ENCODE results near the gene ADIPOR1.

ADIPOR1 gene

DNA sequence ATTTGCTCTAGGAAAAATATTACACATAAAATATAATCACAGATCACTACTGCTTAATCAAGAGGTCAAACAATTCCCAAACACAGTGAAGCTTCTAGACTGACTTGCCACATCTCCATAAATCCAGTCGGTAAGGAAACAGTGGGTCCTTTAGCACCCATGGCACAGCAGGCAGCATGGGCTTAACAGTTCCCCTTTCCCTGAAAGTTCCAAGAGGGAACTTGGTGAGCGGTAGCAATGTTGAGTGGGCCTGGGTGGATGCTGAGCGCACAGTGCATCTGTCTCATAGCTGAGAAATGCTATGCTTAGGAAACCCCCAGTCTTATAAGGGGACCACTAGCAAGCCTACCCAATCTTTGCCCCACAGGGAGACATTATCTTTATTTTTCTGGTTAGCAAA is 16.7 kb upstream of the ADIPOR1 start:
- in situ Hi-C loops (cut with HindIII; ENCODE audit: low sequenced_read_pairs): no loop called here

DNA sequence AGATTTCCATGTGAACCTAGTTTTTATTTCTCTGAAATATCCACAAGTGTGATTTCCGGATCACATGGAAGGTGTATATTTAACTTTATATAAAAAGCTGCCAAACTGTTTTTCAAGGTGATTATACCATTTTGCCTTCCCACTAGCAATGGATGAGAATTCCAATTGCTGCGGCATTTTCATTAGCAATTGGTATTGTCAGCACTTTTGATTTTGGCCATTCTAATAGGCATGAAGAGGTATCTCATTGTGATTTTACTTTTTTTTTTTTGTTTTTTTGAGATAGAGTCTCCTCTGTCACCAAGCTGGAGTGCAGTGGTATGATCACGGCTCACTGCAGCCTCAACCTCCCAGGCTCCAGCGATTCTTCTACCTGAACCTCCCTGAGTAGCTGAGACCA is 13.9 kb upstream of the ADIPOR1 start:
- in situ Hi-C loops (cut with HindIII; ENCODE audit: low sequenced_read_pairs): no loop called here

DNA sequence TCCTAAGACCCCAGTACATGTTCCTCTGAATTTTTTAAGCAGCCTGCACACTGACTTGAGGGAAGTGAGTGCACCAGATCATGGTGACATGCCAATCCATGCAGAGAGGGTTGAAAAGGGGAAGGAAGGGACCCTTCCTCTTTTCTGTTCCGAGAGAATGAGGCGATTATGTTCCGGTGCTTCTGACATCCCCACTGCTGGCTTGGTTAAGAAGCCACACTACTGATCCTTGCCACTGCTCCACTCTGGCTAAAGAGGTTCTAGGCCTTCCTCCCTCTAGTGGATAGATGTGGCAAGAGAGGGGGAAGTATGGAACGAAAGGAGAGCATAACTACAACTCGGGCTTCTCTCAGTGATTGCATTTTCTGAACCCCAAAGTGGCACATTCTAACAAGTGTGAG is 10.8 kb upstream of the ADIPOR1 start:
- in situ Hi-C loops (cut with HindIII; ENCODE audit: low sequenced_read_pairs): no loop called here

DNA sequence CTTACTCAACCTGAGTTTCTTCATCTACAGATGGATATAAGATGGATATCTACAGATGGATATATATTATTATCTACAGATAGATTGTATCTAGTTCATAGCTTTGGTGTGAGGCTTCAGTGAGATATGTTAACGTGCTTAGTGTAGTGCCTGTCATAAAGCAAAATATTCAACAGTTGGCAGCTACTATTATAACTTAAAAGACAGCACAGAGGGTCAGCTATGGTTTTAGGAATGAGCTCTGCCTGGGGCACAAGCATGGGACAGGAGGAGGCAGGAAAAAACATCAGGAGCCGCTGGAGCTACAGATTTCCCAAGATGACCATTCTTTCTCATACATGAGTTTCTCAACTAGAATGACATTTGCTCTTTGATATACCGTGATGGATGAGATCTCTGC is 10.2 kb upstream of the ADIPOR1 start:
- in situ Hi-C loops (cut with HindIII; ENCODE audit: low sequenced_read_pairs): no loop called here

DNA sequence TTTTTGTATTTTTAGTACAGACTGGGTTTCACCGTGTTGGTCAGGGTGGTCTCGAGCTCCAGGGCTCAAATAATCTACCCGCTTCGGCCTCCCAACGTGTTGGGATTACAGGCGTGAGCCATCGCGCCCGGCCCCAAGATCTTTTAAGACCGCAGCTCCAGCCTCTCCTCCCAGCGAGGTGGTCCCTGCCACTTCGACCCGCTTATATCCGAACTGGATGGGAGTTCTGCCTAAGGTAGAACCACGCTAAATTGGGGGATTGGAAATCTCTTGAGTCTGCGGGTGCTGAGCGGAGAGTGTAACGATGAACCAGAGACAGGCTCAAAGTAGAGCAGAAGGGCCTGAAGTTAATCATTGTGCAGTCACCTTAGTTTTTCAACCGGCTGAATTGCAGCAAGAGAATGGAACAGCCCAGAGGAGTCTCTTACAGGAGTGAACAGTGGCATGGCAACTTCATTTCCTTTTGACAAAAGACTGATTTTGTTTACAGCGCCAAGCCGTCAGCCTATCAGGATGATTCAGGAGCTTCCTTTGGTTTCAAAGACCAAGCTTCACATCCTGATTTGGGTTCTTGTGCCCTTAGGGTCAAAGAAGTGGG is 9.7 kb upstream of the ADIPOR1 start:
- in situ Hi-C loops (cut with HindIII; ENCODE audit: low sequenced_read_pairs): no loop called here

DNA sequence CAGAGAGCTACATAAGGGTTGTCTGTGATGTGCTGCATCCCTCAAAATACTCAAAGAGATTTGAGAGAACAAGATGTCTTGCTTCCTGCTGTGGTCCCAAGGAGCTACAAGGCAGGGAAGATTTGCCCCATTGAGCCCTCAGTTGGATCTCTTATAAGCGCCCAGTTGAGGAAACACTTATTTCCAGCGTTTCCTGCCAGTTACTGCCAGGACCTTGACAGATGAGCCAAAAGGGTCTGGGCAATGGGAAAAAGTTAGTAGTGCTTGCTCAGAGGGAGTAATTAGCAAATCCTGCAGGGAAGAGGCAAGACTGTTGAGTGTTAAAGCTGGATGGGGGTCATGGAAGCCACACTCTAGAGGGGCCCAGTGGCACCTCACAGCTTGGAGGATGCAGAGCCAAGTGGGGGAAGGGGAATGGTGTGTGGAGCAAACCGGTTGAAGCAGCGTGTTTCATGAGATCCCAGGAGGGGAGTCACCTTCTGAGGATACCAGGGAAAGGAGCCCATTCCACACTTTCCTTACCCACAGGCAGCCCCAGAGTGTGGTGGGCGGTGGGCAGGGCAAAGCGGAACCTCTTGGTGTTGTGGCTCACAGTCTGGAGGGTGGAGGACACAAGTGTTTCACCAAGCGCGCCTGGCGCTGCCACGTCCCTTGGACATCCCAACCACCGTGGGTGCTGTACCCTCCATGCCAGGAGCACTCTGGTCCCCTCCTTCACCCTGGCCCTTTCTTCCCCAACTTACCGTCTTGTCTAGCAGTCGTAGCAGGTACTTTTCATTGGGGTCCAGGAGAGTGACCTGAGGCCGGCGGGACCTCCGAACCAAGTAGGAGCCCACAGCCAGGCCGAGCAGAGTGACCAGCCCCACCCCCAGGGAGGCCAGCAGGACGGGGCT is 8.1 kb upstream of the ADIPOR1 start:
- in situ Hi-C loops (cut with HindIII; ENCODE audit: low sequenced_read_pairs): no loop called here

DNA sequence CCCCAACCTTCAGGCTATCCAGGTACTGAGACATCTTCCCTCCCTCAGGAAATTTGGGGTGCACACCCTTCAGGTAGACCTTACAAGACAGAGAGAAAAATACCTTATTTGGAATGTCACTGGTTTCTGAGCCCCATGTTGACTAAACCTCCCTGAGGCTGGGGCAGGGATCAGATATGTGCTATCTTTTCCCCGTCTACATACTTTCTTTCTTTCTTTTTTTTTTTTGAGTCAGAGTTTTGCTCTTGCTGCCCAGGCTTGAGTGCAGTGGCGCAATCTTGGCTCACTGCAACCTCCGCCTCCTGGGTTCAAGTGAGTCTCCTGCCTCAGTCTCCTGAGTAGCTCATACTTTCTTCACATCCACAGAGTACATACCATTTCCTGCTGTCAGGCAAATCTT is 7.3 kb upstream of the ADIPOR1 start:
- in situ Hi-C loops (cut with HindIII; ENCODE audit: low sequenced_read_pairs): no loop called here

DNA sequence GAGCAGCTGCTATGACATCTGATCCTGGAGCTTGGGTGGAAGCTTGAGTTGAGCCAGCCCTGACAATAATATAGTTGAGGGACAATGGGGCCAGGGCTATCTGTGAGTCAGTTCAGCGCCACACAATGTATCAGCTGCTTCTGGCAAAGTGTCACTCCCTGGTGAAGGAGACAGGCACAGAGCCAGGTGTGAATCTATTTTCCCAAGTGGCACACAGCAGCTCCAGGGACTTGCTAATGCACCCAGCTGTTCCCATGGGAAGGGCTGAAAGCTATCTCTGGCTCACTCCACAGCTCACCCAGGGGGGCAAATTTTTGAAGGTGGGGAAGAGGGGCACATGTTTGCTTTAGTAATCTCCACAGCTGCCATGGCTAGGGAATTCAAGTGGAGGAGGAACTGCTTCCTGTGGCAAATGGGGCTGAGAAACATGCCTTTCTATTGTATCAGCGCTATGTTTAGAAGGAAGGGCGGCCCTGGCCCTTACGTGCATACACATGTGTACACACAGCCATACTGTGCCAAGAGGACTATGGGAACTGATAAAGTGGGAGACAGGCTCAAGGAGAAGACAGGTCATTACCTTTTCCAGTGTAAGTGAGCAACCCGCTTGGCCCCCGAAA is 6.8 kb upstream of the ADIPOR1 start:
- in situ Hi-C loops (cut with HindIII; ENCODE audit: low sequenced_read_pairs): no loop called here

DNA sequence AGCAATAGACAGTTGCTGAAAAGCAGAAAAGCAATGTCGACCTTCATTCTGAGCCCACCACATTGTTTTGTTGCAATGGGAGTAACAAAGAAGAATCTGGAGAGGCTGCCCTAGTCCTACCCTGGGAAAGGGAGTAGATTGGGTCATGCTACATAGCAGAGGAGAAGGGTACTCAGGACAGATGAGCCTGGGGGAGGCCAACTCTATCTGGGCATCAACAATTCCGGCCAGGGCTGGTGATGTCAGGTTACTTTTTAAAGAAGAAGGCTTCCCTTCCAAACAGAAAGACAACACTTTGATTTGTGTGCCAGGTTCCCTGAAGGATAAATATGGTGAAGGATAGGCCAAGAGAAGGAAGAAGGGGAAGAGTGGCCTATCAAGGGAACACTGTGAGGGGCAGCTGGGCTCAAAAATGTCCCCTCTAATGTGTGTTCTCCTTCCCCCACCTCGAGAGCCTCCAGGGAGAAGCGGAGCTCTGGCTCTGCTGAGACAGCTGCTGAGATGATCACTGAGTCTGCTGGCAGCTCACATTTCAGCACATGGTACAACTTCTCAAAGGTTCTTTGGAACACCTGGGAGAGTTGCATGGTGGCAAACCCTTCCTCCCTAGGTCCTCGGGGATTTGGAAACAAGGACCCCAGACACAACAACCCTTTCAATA is 3.2 kb upstream of the ADIPOR1 start:
- in situ Hi-C loops (cut with HindIII; ENCODE audit: low sequenced_read_pairs): no loop called here

DNA sequence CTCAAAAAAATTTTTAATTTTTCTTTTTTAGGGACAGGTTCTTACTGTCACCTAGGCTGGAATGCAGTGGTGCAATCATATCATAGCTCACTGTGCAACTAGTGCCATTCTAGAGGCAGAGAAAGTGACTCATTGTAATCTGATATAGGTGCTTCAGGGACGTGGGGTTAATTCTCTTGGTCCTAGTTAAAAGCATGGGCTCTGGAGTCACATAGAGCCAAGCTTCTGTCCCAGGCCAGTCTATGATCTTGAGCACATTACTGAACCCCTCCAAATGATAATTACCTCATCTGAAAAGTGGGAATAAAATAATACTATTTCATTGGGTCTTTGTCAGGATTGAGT is 1.1 kb upstream of the ADIPOR1 start:
- in situ Hi-C loops (cut with HindIII; ENCODE audit: low sequenced_read_pairs): no loop called here

DNA sequence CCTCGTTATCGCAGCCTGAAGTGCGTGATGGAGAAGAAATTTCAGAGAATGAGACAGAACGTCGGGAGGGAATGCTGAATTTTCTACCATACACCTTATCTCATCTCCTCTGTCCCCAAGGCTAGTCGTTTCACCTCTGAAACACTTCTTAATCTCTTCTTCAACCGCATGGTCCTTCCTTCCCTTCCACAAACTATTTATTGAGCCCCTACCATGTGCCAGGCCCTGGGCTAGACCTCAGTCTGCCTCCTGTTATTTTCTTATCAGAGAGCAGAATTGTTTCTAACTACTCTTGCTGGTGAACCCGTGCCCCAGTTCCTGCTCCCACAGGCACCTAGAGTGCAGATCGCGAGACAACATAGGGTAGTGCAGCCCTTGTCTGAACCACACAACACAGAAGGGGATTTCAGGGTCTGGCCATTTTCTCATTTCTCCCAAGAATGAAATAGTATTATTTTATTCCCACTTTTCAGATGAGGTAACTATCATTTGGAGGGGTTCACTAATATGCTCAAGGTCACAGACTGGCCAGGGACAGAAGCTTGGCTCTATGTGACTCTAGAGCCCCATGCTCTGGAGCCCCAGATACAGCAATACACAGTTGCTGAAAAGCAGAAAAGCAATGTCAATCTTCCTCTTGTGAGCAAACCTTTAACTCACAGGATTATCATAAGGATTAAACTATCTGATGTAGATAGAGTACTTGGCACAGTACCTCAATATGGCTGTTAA is 598 bp upstream of the ADIPOR1 start:
- in situ Hi-C loops (cut with HindIII; ENCODE audit: low sequenced_read_pairs): no loop called here

DNA sequence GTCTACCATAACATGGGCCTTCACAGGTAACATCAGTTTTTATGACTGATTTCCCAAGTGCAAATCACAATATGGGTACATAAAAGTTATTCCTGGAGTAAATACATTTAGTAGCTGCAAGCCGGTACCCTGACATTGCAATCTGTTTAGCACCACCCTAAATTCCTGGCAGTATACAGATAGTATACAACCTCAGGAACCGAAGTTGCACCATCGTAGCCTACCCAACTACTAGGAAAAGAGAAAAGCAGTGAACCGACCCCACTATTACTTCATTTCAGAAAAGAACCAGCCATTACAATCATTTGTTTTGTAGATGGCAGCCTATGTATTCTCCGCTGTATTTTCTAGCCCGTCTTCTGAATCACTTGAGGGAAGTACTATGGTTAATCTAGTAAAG is 1.1 kb downstream of the ADIPOR1 start:
- in situ Hi-C loops (cut with HindIII; ENCODE audit: low sequenced_read_pairs): no loop called here

DNA sequence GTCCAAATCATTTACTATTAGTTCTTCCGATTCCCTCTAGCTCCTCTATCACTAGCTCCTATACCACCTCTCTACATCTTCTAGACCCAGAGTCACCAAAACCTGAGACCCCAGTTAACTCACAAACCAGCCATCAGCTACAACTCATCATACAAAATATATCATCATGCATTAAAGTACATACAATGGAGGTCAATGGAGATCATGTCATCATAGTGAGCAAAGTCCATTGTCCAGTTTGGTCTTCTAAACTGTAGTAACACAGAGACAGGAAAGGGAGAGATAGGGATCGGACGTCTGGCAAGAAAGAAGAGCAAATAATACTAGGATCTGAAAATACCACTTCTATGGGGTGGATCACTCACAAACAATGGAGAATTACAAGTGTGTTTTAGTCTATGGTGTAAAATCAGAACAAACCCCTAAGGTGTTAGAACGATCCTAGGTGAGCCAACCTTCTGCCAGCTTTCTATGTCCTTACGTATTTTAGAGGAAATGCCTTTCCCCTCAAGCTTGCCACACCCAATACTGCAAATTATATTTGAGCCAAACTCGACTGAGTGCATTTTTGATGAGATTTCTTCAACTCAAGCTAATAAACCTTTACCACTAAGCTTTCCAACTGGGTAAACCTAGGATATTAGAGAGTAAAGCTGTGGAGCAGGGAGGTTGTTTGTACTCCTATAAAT is 3.9 kb downstream of the ADIPOR1 start:
- in situ Hi-C loops (cut with HindIII; ENCODE audit: low sequenced_read_pairs): loop anchor here (5.0 kb wide), 1 partner anchor 97 kb away; no protein-coding TSS in a partner anchor

DNA sequence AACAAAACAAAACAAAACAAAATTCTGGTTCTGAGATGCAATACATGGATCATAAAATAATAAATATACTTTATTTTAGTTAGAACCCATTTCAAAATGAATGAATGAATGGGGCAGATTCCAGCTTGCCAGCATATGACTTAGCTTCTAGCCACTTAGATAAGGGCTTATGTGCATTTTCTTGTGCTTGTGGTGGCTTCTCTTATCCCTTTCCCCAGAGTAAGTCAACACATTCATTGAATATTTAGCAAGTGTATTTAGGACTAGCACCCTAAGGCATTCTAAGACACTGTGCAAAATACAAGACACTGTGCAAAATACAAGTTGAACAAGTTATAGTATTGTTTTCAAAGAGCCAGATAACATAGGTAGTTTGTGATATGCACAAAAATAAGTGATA is 4.7 kb downstream of the ADIPOR1 start:
- in situ Hi-C loops (cut with HindIII; ENCODE audit: low sequenced_read_pairs): loop anchor here (5.0 kb wide), 1 partner anchor 96 kb away; no protein-coding TSS in a partner anchor

DNA sequence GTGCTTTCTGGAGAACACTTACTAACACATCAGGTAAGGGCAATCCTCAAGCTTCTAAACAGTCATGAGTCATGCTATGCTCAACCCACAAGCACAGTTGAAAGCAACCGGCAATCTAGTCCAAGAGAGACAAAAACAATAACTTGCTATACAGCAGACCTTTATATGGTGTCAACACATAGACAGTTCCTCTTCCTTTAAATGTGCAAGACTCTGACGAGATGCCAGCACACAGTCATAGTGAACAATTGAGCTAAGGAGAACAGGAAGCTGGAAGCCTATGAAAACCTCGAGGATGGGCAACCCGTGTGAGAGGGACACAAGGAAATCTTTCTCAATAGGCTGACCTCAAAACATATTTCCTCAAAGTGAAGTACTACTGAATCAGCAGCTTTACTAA is 5.3 kb downstream of the ADIPOR1 start:
- in situ Hi-C loops (cut with HindIII; ENCODE audit: low sequenced_read_pairs): loop anchor here (5.0 kb wide), 1 partner anchor 96 kb away; no protein-coding TSS in a partner anchor

DNA sequence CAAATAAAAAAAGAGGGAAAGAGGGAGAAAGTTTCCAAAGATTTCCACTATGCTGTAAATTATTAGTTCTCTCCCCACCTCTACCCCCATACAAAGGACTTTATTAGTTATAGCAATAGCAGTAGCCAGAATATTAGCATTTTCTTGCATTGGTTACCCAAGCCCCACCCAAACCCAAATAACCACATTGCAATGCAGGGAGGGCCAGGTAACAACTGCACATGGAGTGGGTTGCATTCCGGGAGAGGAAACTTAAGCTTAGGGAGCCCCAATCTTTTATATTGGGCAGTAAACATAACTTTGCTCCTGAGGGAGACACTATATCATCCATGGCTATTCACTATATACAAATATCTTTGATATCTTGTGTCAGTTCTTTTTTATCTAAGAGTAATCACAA is 6.0 kb downstream of the ADIPOR1 start:
- in situ Hi-C loops (cut with HindIII; ENCODE audit: low sequenced_read_pairs): loop anchor here (5.0 kb wide), 1 partner anchor 95 kb away; no protein-coding TSS in a partner anchor

DNA sequence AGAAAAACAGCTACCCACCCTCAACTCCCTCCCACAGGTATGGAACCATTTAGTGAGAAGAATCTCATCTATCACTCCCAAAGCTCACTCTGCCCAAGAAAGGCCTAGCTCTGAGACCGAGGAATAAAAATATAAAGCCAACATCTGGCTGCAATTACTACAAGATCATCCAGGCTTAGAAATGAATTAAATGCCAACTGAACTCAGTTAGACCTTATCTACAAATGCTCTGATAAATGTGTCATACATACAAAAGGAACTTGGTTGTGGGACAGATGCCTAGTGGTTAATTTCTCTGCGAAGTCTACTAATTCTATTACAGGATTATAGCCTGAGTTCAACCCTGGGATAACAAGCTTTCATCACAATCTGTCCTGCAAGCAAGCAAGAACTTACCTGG is 6.7 kb downstream of the ADIPOR1 start:
- in situ Hi-C loops (cut with HindIII; ENCODE audit: low sequenced_read_pairs): loop anchor here (5.0 kb wide), 1 partner anchor 94 kb away; no protein-coding TSS in a partner anchor

DNA sequence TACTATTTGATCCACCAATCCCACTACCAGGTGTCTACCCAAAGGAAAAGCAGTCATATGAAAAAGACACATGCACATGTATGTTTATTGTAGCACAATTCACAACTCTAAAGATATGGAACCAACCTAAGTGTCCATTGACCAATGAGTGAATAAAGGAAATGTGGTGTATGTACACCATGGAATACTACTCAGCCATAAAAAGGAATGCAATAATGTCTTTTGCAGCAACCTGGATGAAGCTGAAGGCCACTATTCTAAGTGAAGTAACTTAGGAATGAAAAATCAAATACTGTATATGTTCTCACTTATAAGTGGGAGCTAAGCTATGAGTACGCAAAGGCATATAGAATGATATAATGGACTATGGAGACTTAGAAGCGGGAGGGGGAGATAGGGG is 12.6 kb downstream of the ADIPOR1 start:
- in situ Hi-C loops (cut with HindIII; ENCODE audit: low sequenced_read_pairs): no loop called here

DNA sequence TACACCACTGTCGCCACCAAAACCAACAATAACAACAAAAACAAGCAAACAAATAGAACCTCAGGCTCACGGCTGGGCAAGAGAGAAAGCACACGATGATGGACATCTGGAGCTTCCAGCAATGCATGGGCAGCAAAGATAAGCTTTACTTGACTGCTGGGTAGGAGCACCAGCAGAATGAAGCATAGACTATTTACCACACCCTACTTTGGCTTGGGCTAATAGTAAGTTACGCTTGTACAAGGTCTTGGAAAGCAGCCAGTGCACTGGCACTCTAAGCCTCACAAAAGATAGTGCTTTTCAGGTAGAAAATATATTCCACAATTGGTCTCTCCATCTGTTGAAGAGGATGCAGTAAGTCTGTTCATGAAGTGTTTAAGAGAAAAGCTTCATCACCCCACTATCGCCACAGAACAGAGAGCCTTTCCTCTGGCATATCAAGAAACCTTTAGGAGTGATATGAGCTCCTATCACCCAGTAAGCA is 13.6 kb downstream of the ADIPOR1 start:
- in situ Hi-C loops (cut with HindIII; ENCODE audit: low sequenced_read_pairs): no loop called here

DNA sequence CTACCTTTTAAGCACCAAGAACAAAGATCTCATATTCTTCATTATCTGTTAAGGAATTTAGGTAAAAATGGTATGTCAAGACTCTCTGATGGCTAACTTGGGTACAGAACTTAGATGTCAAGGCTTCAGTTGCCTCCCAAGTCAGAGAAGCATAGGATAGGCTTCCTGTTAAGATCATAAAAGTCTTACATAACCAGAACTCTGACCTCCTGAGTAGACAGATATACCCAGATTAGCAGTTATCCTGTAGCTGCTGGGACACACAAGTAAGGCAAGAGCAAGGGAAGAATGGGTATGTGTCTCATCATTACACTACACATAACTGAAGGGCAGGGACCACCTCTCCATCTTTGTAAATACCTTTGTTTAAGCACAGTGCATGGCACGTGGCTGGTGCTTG is 15.7 kb downstream of the ADIPOR1 start:
- in situ Hi-C loops (cut with HindIII; ENCODE audit: low sequenced_read_pairs): no loop called here

Data from DLD1 (cell line).